Activated T-cell treated with anti-CD3 and anti-CD28 coated beads, Interleukin-2, amount 50 U/mL, for 4 hours (primary cell): ENCODE data around the gene RNF148. TPM values are rescaled to one million over a fixed set of nuclear protein-coding genes. Genes with fewer than 3 reads are reported as not detected.

ENCODE experiments used
- total RNA-seq, 3 donors: library from RNA; stranded (reverse); gene quantifications; one replicate each; pipeline ENCODE4 v1.2.1, GENCODE V29; 2021

Gene RNF148
- total RNA-seq, 3 donors from 2014 or later, result not detected

Other genes starting within 250 kb of the RNF148 start
- gene RNF133, start 3.8 kb downstream of the RNF148 start, total RNA-seq, result not detected
- gene CADPS2, start 183.5 kb upstream of the RNF148 start, total RNA-seq, result under 1 TPM; 0.11 to 0.18 (median 0.16) TPM